ENCODE results near the gene C13orf42.
"Not testable (repeated sequence)": the region's sequence is repeated elsewhere in the genome, so short reads cannot be mapped to it uniquely, and the experiment has no call there.

The C13orf42 gene

GRCh38 chr13:51083706-51084105 lies 27.4 kb downstream of the C13orf42 start:
- H3K4me2 ChIP-seq (ENCODE audit: low read depth, low read length, poor library complexity, severe bottlenecking): no peak overlapping the region
- no peaks in the 10 kb centered on the region for H3K79me2 ChIP-seq (ENCODE audit: insufficient read depth, low read length)
- H4K20me1 ChIP-seq (ENCODE audit: insufficient read depth, low read length, poor library complexity, severe bottlenecking): no peaks in the 10 kb centered on the region
- H2AFZ ChIP-seq (ENCODE audit: low read length): no peak overlapping the region
- no peaks in the 10 kb centered on the region for H3K36me3 ChIP-seq (ENCODE audit: insufficient read depth, low read length)
- H3K9me2 ChIP-seq (replicated peaks; ENCODE audit: low read depth, low read length): no peaks in the 10 kb centered on the region
- H3K4me3 ChIP-seq (ENCODE audit: low read length, poor library complexity, severe bottlenecking): no peak overlapping the region
- H3K27me3 ChIP-seq (ENCODE audit: insufficient read depth, low read length, poor library complexity, severe bottlenecking): no peaks in the 10 kb centered on the region
- H3K9ac ChIP-seq (ENCODE audit: low read depth, low read length, poor library complexity, severe bottlenecking): no peak overlapping the region
- H3K4me1 ChIP-seq (ENCODE audit: insufficient read depth, low read length, poor library complexity, severe bottlenecking): peaks cover 14% of the 10 kb centered on the region
- no peaks in the 10 kb centered on the region for H3F3A ChIP-seq (ENCODE audit: low read depth)
- TF ChIP-seq EZH2phosphoT487 (IDR thresholded peaks at IDR 0.05; ENCODE audit: borderline replicate concordance): no peak
- no peak for TF ChIP-seq CTCF (conservative IDR thresholded peaks at IDR 0.05; ENCODE audit: low read length)
- H3K9me3 ChIP-seq (ENCODE audit: insufficient read depth, low read depth, low read length): no peaks in the 10 kb centered on the region

- not testable (repeated sequence) for H3K27me3 ChIP-seq (ENCODE audit: insufficient read depth, low read length, poor library complexity, severe bottlenecking); H3K9me3 ChIP-seq (ENCODE audit: insufficient read depth, low read depth, low read length); H3K4me3 ChIP-seq (ENCODE audit: low read length, poor library complexity, severe bottlenecking); H4K20me1 ChIP-seq (ENCODE audit: insufficient read depth, low read length, poor library complexity, severe bottlenecking); H3K79me2 ChIP-seq (ENCODE audit: insufficient read depth, low read length); H3K4me1 ChIP-seq (ENCODE audit: insufficient read depth, low read length, poor library complexity, severe bottlenecking); H3F3A ChIP-seq (ENCODE audit: low read depth); H3K36me3 ChIP-seq (ENCODE audit: insufficient read depth, low read length); H2AFZ ChIP-seq (ENCODE audit: low read length); H3K9me2 ChIP-seq (replicated peaks; ENCODE audit: low read depth, low read length); H3K4me2 ChIP-seq (ENCODE audit: low read depth, low read length, poor library complexity, severe bottlenecking); H3K9ac ChIP-seq (ENCODE audit: low read depth, low read length, poor library complexity, severe bottlenecking)
These were observed 30.5 kb downstream of the C13orf42 start for GRCh38 chr13:51080478-51081065.

- H2AFZ ChIP-seq (ENCODE audit: low read length): no peak overlapping the region
- H3F3A ChIP-seq (ENCODE audit: low read depth): 0 out of 2 replicates have a peak, but pooled peaks cover 2% of the 10 kb centered on the region
- TF ChIP-seq EZH2phosphoT487 (IDR thresholded peaks at IDR 0.05; ENCODE audit: borderline replicate concordance) (no peak), CTCF (conservative IDR thresholded peaks at IDR 0.05; ENCODE audit: low read length) (no peak)
- H3K4me3 ChIP-seq (ENCODE audit: low read length, poor library complexity, severe bottlenecking): no peak overlapping the region
- H4K20me1 ChIP-seq (ENCODE audit: insufficient read depth, low read length, poor library complexity, severe bottlenecking): no peaks in the 10 kb centered on the region
- H3K9ac ChIP-seq (ENCODE audit: low read depth, low read length, poor library complexity, severe bottlenecking): no peak overlapping the region
- H3K9me3 ChIP-seq (ENCODE audit: insufficient read depth, low read depth, low read length): no peaks in the 10 kb centered on the region
- no peaks in the 10 kb centered on the region for H3K27me3 ChIP-seq (ENCODE audit: insufficient read depth, low read length, poor library complexity, severe bottlenecking)
- H3K4me2 ChIP-seq (ENCODE audit: low read depth, low read length, poor library complexity, severe bottlenecking): no peak overlapping the region
- H3K79me2 ChIP-seq (ENCODE audit: insufficient read depth, low read length): no peaks in the 10 kb centered on the region
- peaks cover 18% of the 10 kb centered on the region for H3K4me1 ChIP-seq (ENCODE audit: insufficient read depth, low read length, poor library complexity, severe bottlenecking)
- no peaks in the 10 kb centered on the region for H3K36me3 ChIP-seq (ENCODE audit: insufficient read depth, low read length)
- H3K9me2 ChIP-seq (replicated peaks; ENCODE audit: low read depth, low read length): no peaks in the 10 kb centered on the region
These were observed 39.6 kb downstream of the C13orf42 start for GRCh38 chr13:51071493-51071892.

- H3K4me2 ChIP-seq (ENCODE audit: low read depth, low read length, poor library complexity, severe bottlenecking): peak overlapping the region; percentile 41
- peak overlapping the region; percentile 3 for H3K4me3 ChIP-seq (ENCODE audit: low read length, poor library complexity, severe bottlenecking)
- H3K9me2 ChIP-seq (replicated peaks; ENCODE audit: low read depth, low read length): no peaks in the 10 kb centered on the region
- H2AFZ ChIP-seq (ENCODE audit: low read length): peak overlapping the region; percentile 67
- peaks cover 31% of the 10 kb centered on the region for H3K4me1 ChIP-seq (ENCODE audit: insufficient read depth, low read length, poor library complexity, severe bottlenecking)
- H3K79me2 ChIP-seq (ENCODE audit: insufficient read depth, low read length): no peaks in the 10 kb centered on the region
- no peaks in the 10 kb centered on the region for H3K9me3 ChIP-seq (ENCODE audit: insufficient read depth, low read depth, low read length)
- 0 out of 2 replicates have a peak, but pooled peaks cover 4% of the 10 kb centered on the region for H3F3A ChIP-seq (ENCODE audit: low read depth)
- no peaks in the 10 kb centered on the region for H3K36me3 ChIP-seq (ENCODE audit: insufficient read depth, low read length)
- peak overlapping the region; percentile 39 for H3K9ac ChIP-seq (ENCODE audit: low read depth, low read length, poor library complexity, severe bottlenecking)
- peak; percentile 99 for TF ChIP-seq CTCF (conservative IDR thresholded peaks at IDR 0.05; ENCODE audit: low read length)
- no peak for TF ChIP-seq EZH2phosphoT487 (IDR thresholded peaks at IDR 0.05; ENCODE audit: borderline replicate concordance)
- H4K20me1 ChIP-seq (ENCODE audit: insufficient read depth, low read length, poor library complexity, severe bottlenecking): no peaks in the 10 kb centered on the region
- H3K27me3 ChIP-seq (ENCODE audit: insufficient read depth, low read length, poor library complexity, severe bottlenecking): no peaks in the 10 kb centered on the region
These were observed 40.9 kb downstream of the C13orf42 start for GRCh38 chr13:51070005-51070649.
